Measurements from ENCODE around the gene ZNF688.

GRCh38 chr16:30521873-30522641 is 49.5 kb downstream of the ZNF688 start:
- no peak for TF ChIP-seq MAX (IDR thresholded peaks at IDR 0.05)
- TF ChIP-seq EZH2 (IDR thresholded peaks at IDR 0.05): no peak
- TF ChIP-seq, protein P1, sequence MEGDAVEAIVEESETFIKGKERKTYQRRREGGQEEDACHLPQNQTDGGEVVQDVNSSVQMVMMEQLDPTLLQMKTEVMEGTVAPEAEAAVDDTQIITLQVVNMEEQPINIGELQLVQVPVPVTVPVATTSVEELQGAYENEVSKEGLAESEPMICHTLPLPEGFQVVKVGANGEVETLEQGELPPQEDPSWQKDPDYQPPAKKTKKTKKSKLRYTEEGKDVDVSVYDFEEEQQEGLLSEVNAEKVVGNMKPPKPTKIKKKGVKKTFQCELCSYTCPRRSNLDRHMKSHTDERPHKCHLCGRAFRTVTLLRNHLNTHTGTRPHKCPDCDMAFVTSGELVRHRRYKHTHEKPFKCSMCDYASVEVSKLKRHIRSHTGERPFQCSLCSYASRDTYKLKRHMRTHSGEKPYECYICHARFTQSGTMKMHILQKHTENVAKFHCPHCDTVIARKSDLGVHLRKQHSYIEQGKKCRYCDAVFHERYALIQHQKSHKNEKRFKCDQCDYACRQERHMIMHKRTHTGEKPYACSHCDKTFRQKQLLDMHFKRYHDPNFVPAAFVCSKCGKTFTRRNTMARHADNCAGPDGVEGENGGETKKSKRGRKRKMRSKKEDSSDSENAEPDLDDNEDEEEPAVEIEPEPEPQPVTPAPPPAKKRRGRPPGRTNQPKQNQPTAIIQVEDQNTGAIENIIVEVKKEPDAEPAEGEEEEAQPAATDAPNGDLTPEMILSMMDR (IDR thresholded peaks at IDR 0.05 in 2 of 3, conservative IDR thresholded peaks at IDR 0.05 in 1 of 3; ENCODE audit: borderline replicate concordance in 1 of 3, insufficient read depth in 1 of 3, low read depth in 2 of 3, low read length in 2 of 3): no peak
- TF ChIP-seq FOSL1 (IDR thresholded peaks at IDR 0.05; ENCODE audit: low read depth): no peak
- TF ChIP-seq POLR2AphosphoS5 (IDR thresholded peaks at IDR 0.05; ENCODE audit: low read depth, low read length): no peak
- no peak for TF ChIP-seq EGR1 (IDR thresholded peaks at IDR 0.05; ENCODE audit: low read depth)

All from HCT116 (cell line).